ENCODE measurements around the gene CLCN3. TPM values are rescaled to one million over a fixed set of nuclear protein-coding genes. Genes with fewer than 3 reads are reported as not detected.

Gene CLCN3
- total RNA-seq, 1 donor from 2014 or later, result 13.8 TPM

DNA sequence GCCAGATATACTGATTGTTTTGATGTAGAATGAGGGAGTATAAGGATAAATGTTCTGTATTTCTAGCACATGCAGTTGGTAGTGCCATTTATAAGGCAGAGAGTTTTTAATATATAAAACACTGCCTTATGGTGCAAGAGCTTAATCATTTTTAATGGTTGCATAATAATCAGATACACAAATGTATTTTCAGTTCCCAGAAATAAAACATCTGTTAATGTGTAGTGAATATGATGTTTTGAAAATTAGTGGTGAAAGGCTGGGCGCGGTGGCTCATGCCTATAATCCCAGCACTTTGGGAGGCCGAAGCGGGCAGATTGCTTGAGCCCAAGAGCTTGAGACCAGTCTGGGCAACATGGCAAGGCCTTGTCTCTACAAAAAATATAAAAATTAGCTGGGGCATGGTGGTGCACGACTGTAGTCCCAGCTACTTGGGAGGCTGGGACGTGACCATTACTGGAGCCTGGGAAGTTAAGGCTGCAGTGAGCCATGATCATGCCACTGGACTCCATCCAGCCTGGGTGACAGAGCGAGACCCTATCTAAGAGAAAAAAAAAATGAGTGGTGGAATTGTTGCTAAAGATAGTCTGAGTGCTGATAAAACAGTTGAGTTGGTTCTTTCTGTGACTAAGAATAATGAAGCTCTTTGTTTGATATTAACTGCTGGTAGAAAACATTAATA, 29.3 kb downstream of the CLCN3 start:
- peak overlapping the region in 1 of 2 donors; percentile 3 for H3K27ac ChIP-seq
- H3K36me3 ChIP-seq, result peaks cover 0 to 5% of the 10 kb centered on the region in 2 donors
- H3K27me3 ChIP-seq, result no peaks in the 10 kb centered on the region
- H3K4me1 ChIP-seq, result peaks cover 0 to 4% of the 10 kb centered on the region in 2 donors
- no peak for DNase-seq (ENCODE audit: low spot score in 2 of 2)
- intact Hi-C loops (cut with DNase I), result loop anchor here (5.0 kb wide), 1 partner anchor 58 kb away; no protein-coding TSS in a partner anchor
- H3K4me3 ChIP-seq, result no peak overlapping the region
- TF ChIP-seq, protein P1, sequence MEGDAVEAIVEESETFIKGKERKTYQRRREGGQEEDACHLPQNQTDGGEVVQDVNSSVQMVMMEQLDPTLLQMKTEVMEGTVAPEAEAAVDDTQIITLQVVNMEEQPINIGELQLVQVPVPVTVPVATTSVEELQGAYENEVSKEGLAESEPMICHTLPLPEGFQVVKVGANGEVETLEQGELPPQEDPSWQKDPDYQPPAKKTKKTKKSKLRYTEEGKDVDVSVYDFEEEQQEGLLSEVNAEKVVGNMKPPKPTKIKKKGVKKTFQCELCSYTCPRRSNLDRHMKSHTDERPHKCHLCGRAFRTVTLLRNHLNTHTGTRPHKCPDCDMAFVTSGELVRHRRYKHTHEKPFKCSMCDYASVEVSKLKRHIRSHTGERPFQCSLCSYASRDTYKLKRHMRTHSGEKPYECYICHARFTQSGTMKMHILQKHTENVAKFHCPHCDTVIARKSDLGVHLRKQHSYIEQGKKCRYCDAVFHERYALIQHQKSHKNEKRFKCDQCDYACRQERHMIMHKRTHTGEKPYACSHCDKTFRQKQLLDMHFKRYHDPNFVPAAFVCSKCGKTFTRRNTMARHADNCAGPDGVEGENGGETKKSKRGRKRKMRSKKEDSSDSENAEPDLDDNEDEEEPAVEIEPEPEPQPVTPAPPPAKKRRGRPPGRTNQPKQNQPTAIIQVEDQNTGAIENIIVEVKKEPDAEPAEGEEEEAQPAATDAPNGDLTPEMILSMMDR (IDR thresholded peaks at IDR 0.05), result no peak
- no peaks in the 10 kb centered on the region for H3K9me3 ChIP-seq

GRCh38 chr4:169650227-169650936, 30.0 kb downstream of the CLCN3 start:
- H3K4me1 ChIP-seq, result peaks cover 0 to 4% of the 10 kb centered on the region in 2 donors
- no peak overlapping the region for H3K4me3 ChIP-seq
- H3K27me3 ChIP-seq, result no peaks in the 10 kb centered on the region
- TF ChIP-seq, protein P1 (IDR thresholded peaks at IDR 0.05), result no peak
- no peaks in the 10 kb centered on the region for H3K9me3 ChIP-seq
- H3K27ac ChIP-seq, result peak overlapping the region in 1 of 2 donors; percentile 3
- H3K36me3 ChIP-seq, result no peaks in the 10 kb centered on the region
- no peak for DNase-seq (ENCODE audit: low spot score in 2 of 2)
- intact Hi-C loops (cut with DNase I), result loop anchor here (5.0 kb wide), 1 partner anchor 57 kb away; no protein-coding TSS in a partner anchor

DNA sequence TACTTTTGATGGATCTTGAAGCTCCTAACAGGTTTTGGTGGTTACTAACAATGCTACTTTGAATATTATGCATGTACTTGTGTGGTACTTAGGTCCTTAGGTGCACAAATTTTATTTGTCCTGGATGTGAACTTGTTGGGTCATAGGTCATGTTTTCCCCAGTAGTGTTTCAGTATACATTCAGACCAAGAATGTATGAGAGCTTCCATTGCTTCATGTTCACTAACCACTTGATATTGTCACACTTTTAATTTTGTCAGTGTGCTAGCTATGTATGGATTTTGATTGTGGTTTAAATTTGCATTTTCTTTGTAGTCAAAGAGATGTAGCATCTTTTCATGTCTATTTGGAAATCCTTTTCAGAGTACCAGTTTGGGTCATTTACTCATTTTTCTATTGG, 32.2 kb downstream of the CLCN3 start:
- no peak overlapping the region for H3K4me3 ChIP-seq

GRCh38 chr4:169655401-169655800, 35.0 kb downstream of the CLCN3 start:
- intact Hi-C loops (cut with DNase I), result no loop called here
- H3K27ac ChIP-seq, result no peak overlapping the region
- H3K4me1 ChIP-seq, result peaks cover 0 to 7% of the 10 kb centered on the region in 2 donors
- no peaks in the 10 kb centered on the region for H3K9me3 ChIP-seq
- H3K4me3 ChIP-seq, result no peak overlapping the region
- no peak for DNase-seq (ENCODE audit: low spot score in 2 of 2)
- TF ChIP-seq, protein P1 (IDR thresholded peaks at IDR 0.05), result no peak
- no peaks in the 10 kb centered on the region for H3K36me3 ChIP-seq
- H3K27me3 ChIP-seq, result no peaks in the 10 kb centered on the region

More for the DNA sequence above, 32.2 kb downstream of the CLCN3 start:
- no peaks in the 10 kb centered on the region for H3K36me3 ChIP-seq
- no peaks in the 10 kb centered on the region for H3K9me3 ChIP-seq
- intact Hi-C loops (cut with DNase I), result loop anchor here (5.0 kb wide), 1 partner anchor 55 kb away; no protein-coding TSS in a partner anchor
- peaks cover 0 to 4% of the 10 kb centered on the region in 2 donors for H3K4me1 ChIP-seq
- H3K27ac ChIP-seq, result no peak overlapping the region
- TF ChIP-seq, protein P1 (IDR thresholded peaks at IDR 0.05), result no peak
- H3K27me3 ChIP-seq, result no peaks in the 10 kb centered on the region
- no peak for DNase-seq (ENCODE audit: low spot score in 2 of 2)

GRCh38 chr4:169657470-169658107, 37.2 kb downstream of the CLCN3 start:
- Histone ChIP-seq H3K27ac (no peak overlapping the region), H3K4me1 (peaks cover 0 to 7% of the 10 kb centered on the region in 2 donors), H3K4me3 (no peak overlapping the region), H3K9me3 (no peaks in the 10 kb centered on the region), H3K27me3 (no peaks in the 10 kb centered on the region), H3K36me3 (no peaks in the 10 kb centered on the region)
- no peak for DNase-seq (ENCODE audit: low spot score in 2 of 2)
- intact Hi-C loops (cut with DNase I), result no loop called here
- TF ChIP-seq, protein P1 (IDR thresholded peaks at IDR 0.05), result no peak

Data from ascending aorta (tissue), 2 donors.